Mesendoderm (in vitro differentiated cells): ENCODE data around the gene TXNIP.

Source experiments
- DNase-seq: peaks from one replicate; pipeline ENCODE4 v3.0.0; 2013
- H2AK5ac ChIP-seq: 2 replicates; pipeline ENCODE4 v1.6.1; 2013; ENCODE audit warnings: low read length, inconsistent platforms
- H2BK120ac ChIP-seq: 2 replicates; pipeline ENCODE4 v1.6.1; 2013; ENCODE audit warnings: low read depth, mild to moderate bottlenecking, low read length, moderate library complexity, mixed read lengths
- H2BK15ac ChIP-seq: replicated peaks from 2 replicates; pipeline ENCODE4 v1.6.1; 2013; ENCODE audit warnings: low read depth, mild to moderate bottlenecking, moderate library complexity
- H2BK5ac ChIP-seq: 2 replicates; pipeline ENCODE4 v1.6.1; 2013; ENCODE audit warnings: low read length, inconsistent platforms
- H3K18ac ChIP-seq: 2 replicates; pipeline ENCODE4 v1.6.1; 2013; ENCODE audit warnings: mild to moderate bottlenecking, low read length, mixed read lengths
- H3K23ac ChIP-seq: one replicate; pipeline ENCODE4 v1.6.1; 2013; ENCODE audit warnings: low read length
- H3K27ac ChIP-seq: 2 replicates; pipeline ENCODE4 v1.5.1; 2013; ENCODE audit warnings: low read depth, mild to moderate bottlenecking, inconsistent platforms, low read length, moderate library complexity
- H3K27me3 ChIP-seq: 2 replicates; pipeline ENCODE4 v1.6.1; 2013; ENCODE audit warnings: low read length, control low read depth, mild to moderate bottlenecking, inconsistent platforms; ENCODE audit not compliant: insufficient read depth, poor library complexity
- H3K36me3 ChIP-seq: 2 replicates; pipeline ENCODE4 v1.6.1; 2013; ENCODE audit warnings: low read length, inconsistent platforms; ENCODE audit not compliant: control insufficient read depth, insufficient read depth
- H3K4ac ChIP-seq: one replicate; pipeline ENCODE4 v1.6.1; 2013; ENCODE audit warnings: low read depth, mild to moderate bottlenecking, low read length, moderate library complexity
- H3K4me1 ChIP-seq: 2 replicates; pipeline ENCODE4 v1.6.1; 2013; ENCODE audit warnings: low read depth, low read length, inconsistent platforms; ENCODE audit not compliant: control insufficient read depth
- H3K4me2 ChIP-seq: 2 replicates; pipeline ENCODE4 v1.6.1; 2013; ENCODE audit warnings: low read length
- H3K4me3 ChIP-seq: 2 replicates; pipeline ENCODE4 v1.5.1; 2013; ENCODE audit warnings: mild to moderate bottlenecking, low read length
- H3K56ac ChIP-seq: one replicate; pipeline ENCODE4 v1.6.1; 2013; ENCODE audit warnings: low read length
- H3K79me1 ChIP-seq: 2 replicates; pipeline ENCODE4 v1.6.1; 2013; ENCODE audit warnings: low read length, inconsistent platforms
- H3K79me2 ChIP-seq: 2 replicates; pipeline ENCODE4 v1.6.1; 2013; ENCODE audit warnings: mild to moderate bottlenecking, low read length; ENCODE audit not compliant: control insufficient read depth, insufficient read depth
- H3K9ac ChIP-seq: 2 replicates; pipeline ENCODE4 v1.6.1; 2013; ENCODE audit warnings: low read length, inconsistent platforms
- H4K5ac ChIP-seq: one replicate; pipeline ENCODE4 v1.6.1; 2013; ENCODE audit warnings: low read length
- H4K8ac ChIP-seq: one replicate; pipeline ENCODE4 v1.6.1; 2013; ENCODE audit warnings: low read depth, mild to moderate bottlenecking, control low read depth, low read length, moderate library complexity
- WGBS: extraction: QIAGEN DNeasy Blood & Tissue Kit; methylation state at CpG from one replicate; pipeline ENCODE4 v1.1.7; 2013; ENCODE audit warnings: low lambda C conversion rate, missing lambda C conversion rate; ENCODE audit not compliant: insufficient coverage; ENCODE audit errors: extremely low coverage; 5-methylcytosine and 5-hydroxymethylcytosine counted together

The TXNIP gene

GRCh38 chr1:146022403-146023127, 26.2 kb upstream of the TXNIP start:
- H3K4me2 ChIP-seq: no peak overlapping the region
- H3K27me3 ChIP-seq: peaks cover 7% of the 10 kb centered on the region
- H3K9ac ChIP-seq: no peak overlapping the region
- no peak overlapping the region for H3K4ac ChIP-seq
- WGBS: no CpG with 5 or more reads among the region's 7 CpGs
- H4K8ac ChIP-seq: no peak overlapping the region
- no peak overlapping the region for H2AK5ac ChIP-seq
- no peaks in the 10 kb centered on the region for H3K79me1 ChIP-seq
- no peaks in the 10 kb centered on the region for H3K79me2 ChIP-seq
- H3K4me1 ChIP-seq: peaks cover 2% of the 10 kb centered on the region
- no peak overlapping the region for H3K23ac ChIP-seq
- no peak overlapping the region for H2BK120ac ChIP-seq
- H3K4me3 ChIP-seq: no peak overlapping the region
- no peak for DNase-seq
- H3K27ac ChIP-seq: no peak overlapping the region
- no peak overlapping the region for H4K5ac ChIP-seq
- no peaks in the 10 kb centered on the region for H3K36me3 ChIP-seq
- no peak overlapping the region for H3K18ac ChIP-seq
- H2BK5ac ChIP-seq: no peak overlapping the region
- no peak overlapping the region for H2BK15ac ChIP-seq
- no peak overlapping the region for H3K56ac ChIP-seq

- Histone ChIP-seq H3K36me3 (no peaks in the 10 kb centered on the region), H3K23ac (no peak within 1 kb of the TSS), H3K4ac (no peak within 1 kb of the TSS), H3K27me3 (peaks cover 8% of the 10 kb centered on the region), H3K4me2 (no peak within 1 kb of the TSS), H3K56ac (no peak within 1 kb of the TSS), H2AK5ac (no peak within 1 kb of the TSS), H4K8ac (no peak within 1 kb of the TSS), H3K4me3 (no peak within 1 kb of the TSS), H2BK15ac (no peak within 1 kb of the TSS), H3K9ac (no peak within 1 kb of the TSS), H3K79me2 (no peaks in the 10 kb centered on the region), H3K27ac (no peak within 1 kb of the TSS), H4K5ac (no peak within 1 kb of the TSS), H3K79me1 (no peaks in the 10 kb centered on the region), H2BK120ac (no peak within 1 kb of the TSS), H2BK5ac (no peak within 1 kb of the TSS), H3K18ac (no peak within 1 kb of the TSS), H3K4me1 (peaks cover 2% of the 10 kb centered on the region)
- no peak for DNase-seq
- 100% methylated on average over 1 of the region's 5 CpGs for WGBS
Observed at GRCh38 chr1:146021622-146022402, 25.4 kb upstream of the TXNIP start, which contains the start of gene HJV. Gene HJV (minus strand): TSS chr1:146021735. CDS start chr1:146020231, 1,504 bp downstream.

DNA sequence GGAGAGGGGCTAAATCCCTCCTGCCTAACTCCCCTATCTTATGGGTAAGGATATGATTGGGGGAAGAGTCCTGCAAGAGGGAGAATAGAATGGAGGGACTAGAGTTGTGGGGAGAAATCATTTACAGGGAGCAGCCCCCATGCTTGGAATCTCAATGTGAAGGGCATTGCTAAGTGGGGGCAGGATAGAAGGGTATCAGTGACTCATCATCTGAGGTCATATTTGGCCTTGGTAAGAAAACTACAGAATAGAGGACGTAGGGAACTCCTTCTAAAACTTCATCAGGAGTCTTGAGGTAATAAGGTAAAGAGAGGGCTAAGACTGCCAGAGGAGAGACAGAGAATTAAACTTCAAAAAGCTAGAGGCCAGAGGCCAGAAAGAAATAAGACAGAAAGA, 24.7 kb upstream of the TXNIP start:
- WGBS: no CpG with 5 or more reads among the region's 1 CpG
- H3K4me1 ChIP-seq: peaks cover 2% of the 10 kb centered on the region
- H4K5ac ChIP-seq: no peak overlapping the region
- H3K4me3 ChIP-seq: no peak overlapping the region
- H2AK5ac ChIP-seq: no peak overlapping the region
- H2BK5ac ChIP-seq: no peak overlapping the region
- no peak overlapping the region for H4K8ac ChIP-seq
- no peak overlapping the region for H3K56ac ChIP-seq
- no peaks in the 10 kb centered on the region for H3K79me1 ChIP-seq
- H3K4ac ChIP-seq: no peak overlapping the region
- H3K9ac ChIP-seq: no peak overlapping the region
- H2BK120ac ChIP-seq: no peak overlapping the region
- DNase-seq: no peak
- H3K18ac ChIP-seq: no peak overlapping the region
- peaks cover 8% of the 10 kb centered on the region for H3K27me3 ChIP-seq
- no peaks in the 10 kb centered on the region for H3K79me2 ChIP-seq
- H2BK15ac ChIP-seq: no peak overlapping the region
- H3K36me3 ChIP-seq: no peaks in the 10 kb centered on the region
- H3K4me2 ChIP-seq: no peak overlapping the region
- H3K27ac ChIP-seq: no peak overlapping the region
- H3K23ac ChIP-seq: no peak overlapping the region

DNA sequence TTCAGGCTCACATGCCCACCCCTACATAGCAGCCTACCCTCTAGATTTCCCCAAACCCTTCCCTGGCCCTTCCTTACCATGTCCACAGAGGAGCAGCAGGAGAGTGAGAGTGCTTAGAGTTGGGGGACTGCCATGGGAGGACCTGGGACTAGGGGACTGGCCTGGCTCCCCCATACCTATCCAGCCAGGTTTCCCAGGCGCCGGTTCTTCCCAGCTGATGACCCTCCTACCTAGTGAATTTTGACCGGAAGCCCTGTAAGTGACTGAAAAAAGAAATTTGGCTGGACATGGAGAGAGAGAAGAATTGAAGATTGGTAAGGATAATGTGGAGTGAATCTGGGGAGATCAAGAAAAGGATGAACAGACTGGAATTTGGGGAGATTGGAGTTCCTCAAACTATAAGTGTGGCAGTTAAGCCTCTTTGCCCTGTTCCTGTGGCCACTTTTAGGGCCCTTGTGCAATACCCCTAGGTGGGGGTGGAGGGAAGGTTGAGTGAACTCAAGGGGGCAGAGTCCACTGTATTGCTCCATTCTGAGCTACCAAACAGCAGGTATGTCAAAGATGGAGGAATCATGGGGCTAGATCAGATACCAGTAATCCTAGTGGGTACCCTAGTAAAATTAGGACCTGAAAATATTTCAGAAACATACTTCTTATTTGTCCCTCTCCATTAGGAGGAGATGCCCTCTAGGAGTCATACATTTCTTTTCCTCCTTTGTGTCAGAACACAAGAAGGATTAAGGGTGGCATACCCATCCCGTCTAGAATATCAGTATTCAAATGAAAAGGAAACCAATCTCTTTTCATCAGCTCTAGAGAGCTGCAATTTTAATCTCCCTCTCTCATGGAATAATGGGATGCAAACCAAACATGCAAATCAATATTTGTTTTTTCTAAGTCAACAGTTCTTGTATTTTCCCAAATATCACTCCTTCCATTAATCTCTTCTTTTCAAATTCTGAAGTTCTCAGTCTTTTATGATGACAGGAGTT, 24.0 kb upstream of the TXNIP start:
- Histone ChIP-seq H3K27ac (no peak overlapping the region), H3K27me3 (peaks cover 8% of the 10 kb centered on the region), H4K5ac (no peak overlapping the region), H3K56ac (no peak overlapping the region), H3K79me2 (no peaks in the 10 kb centered on the region), H3K18ac (no peak overlapping the region), H3K79me1 (no peaks in the 10 kb centered on the region), H3K4me1 (peaks cover 2% of the 10 kb centered on the region), H3K9ac (no peak overlapping the region), H2AK5ac (no peak overlapping the region), H3K4me3 (no peak overlapping the region), H3K4ac (no peak overlapping the region), H2BK120ac (no peak overlapping the region), H3K23ac (no peak overlapping the region), H4K8ac (no peak overlapping the region), H3K36me3 (no peaks in the 10 kb centered on the region), H3K4me2 (no peak overlapping the region), H2BK15ac (no peak overlapping the region), H2BK5ac (no peak overlapping the region)
- no peak for DNase-seq
- WGBS: no CpG with 5 or more reads among the region's 4 CpGs

GRCh38 chr1:146019231-146020057, 23.1 kb upstream of the TXNIP start:
- Histone ChIP-seq H3K4me3 (no peak overlapping the region), H3K23ac (no peak overlapping the region), H3K79me1 (no peaks in the 10 kb centered on the region), H3K4me2 (peak overlapping the region; percentile 12), H3K4ac (no peak overlapping the region), H3K56ac (peak overlapping the region; percentile 53), H3K4me1 (peaks cover 2% of the 10 kb centered on the region), H2AK5ac (no peak overlapping the region), H2BK5ac (no peak overlapping the region), H3K36me3 (no peaks in the 10 kb centered on the region), H2BK120ac (no peak overlapping the region), H3K27me3 (peaks cover 8% of the 10 kb centered on the region), H4K5ac (no peak overlapping the region), H2BK15ac (no peak overlapping the region), H4K8ac (no peak overlapping the region), H3K27ac (no peak overlapping the region), H3K18ac (no peak overlapping the region), H3K79me2 (no peaks in the 10 kb centered on the region), H3K9ac (peak overlapping the region; percentile 44)
- DNase-seq: peak; percentile 31
- WGBS: no CpG with 5 or more reads among the region's 43 CpGs
